ENCODE results near the gene HOXB8.
A peak's percentile ranks its signal among the peaks of the same experiment; 100 is the strongest.

- TF ChIP-seq CTCF (IDR thresholded peaks at IDR 0.05) (peak in 3 of 4 experiments; percentile 96 to 99 (median 98)), EP300 (IDR thresholded peaks at IDR 0.05) (no peak), POLR2A (IDR thresholded peaks at IDR 0.05) (no peak)
Measured at GRCh38 chr17:48593840-48594537, 21.1 kb downstream of the HOXB8 start.
